Suppressor macrophage treated with lipopolysaccharide for 4 hours (primary cell): Measurements from ENCODE around the gene CNBP.
A peak's percentile ranks its signal among the peaks of the same experiment; 100 is the strongest.

Experiments
- DNase-seq: peaks from one replicate; pipeline ENCODE4 v3.0.0-alpha.2; 2020

Gene CNBP

DNA sequence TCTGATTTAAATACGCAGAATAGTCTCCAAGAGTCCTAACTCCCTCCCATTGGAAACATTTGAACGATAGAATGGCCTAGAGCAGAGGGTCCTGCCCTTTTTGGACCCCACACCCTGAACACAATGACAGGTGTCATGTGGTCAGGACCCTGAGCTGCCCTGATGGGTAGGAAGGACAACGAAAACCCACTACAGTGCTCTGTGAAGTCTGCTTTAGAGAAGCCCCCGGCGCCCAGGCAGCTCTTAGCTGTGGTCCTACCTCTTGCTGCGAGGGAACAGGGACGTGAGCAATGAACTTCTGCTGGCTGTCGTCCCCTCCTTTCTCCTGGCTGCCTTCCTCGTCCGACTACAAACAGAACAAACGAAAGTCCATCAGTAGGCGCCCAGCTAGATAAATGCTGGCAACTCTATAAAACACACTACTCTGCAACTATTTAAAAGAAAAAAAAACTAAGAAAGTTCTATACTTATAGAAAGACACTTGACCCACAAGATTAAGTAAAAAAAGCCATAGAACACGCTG, 53.3 kb downstream of the CNBP start:
- no peak for DNase-seq

DNA sequence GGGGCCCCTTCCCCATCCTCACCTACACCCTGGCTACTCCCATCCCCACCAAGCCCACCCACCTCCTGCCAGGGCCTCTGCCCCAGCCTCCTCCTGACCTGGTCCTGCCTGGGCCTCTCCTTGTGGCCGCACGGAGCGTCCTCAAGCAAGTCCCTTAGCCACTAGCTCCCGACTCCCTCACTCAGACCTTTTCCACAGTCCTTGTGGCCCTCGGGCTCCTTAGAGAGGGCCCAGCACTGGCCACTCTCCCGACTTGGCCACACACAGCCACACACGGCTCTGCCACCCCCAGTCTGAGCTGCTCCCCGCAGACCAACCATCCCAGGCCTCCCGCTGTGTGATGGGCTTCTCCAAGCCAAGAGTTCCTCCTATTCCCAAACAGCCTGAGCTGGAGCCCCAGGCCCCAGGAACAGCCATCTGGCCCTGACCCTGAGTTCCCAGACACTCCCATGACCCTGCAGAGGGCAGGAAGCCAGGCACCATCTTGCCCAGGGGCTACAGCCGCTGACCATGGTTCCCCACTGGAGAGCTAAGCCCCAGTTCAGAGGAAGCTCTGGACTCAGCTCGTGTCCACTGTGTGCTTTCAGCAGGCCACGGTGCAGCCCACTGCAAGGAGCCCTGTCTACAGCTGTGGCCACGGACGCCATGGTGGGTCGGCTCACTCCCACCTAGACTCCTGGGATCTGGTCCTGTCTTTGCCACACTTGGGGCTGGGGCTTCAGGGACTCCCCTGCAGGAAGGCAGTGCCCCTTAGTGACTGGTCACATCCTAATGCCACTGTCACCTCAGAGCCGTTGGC, 55.1 kb downstream of the CNBP start:
- DNase-seq: no peak

DNA sequence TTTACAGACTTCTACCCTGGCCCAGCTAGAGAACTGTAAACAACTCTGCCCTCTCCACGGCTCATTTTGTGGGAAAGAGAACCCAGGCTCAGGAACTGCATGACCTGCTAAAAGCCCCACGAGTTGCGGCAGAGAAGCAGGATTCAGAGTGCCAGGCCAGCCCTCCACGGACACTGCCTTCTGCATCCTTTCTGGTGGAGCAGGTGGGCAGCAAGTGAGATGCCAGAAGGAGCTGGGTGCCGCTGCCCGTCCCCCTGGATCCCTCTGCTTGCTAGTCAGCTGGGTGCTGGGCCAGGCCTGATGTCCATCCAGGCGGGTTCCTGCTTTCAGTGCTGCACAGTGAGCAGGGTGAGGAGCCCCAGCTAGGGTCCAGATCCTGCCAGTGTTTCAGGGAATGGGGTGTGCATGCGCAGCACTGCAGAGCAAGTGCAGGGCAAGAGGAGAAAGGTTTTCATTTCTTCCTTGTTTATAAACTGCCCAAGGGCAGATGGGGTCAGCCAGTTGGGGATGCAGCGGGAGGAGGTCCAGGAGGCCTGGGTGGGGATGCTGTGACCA, 56.9 kb downstream of the CNBP start:
- no peak for DNase-seq

DNA sequence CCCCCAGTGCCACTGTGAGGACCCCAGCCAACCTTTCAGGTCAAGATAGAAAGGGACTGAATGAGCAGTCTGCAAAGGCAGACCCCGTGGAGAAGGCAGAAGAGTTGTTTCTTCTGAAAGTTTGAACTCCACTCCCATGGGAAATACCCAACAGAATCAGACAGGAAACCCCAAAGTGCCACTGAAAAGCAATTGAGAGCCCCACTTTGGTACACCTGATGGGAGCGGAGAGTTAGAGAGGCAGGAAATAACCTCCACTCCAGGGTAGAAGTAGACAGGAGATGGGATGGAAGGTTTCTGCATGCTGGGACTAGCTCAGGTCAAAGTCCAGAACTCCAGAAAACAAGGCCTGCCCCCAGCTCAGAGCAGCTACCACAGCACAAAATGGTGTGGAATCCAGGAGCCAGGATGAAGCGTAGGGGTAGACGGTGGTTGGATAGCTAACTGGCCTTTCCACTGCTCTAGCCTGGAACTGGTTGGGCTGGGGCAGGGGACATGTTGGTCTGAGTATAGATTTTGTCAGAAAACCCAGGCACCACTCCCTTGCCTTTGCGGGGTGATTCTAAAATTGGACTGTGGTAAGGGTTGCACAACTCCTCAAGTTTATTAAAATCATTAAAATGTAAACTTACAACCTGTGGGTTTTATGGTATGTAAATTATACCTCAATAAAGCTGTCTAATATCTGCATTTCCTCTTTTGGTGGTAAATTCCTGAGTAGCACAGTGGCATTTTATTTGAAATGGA, 60.2 kb downstream of the CNBP start:
- DNase-seq: no peak

DNA sequence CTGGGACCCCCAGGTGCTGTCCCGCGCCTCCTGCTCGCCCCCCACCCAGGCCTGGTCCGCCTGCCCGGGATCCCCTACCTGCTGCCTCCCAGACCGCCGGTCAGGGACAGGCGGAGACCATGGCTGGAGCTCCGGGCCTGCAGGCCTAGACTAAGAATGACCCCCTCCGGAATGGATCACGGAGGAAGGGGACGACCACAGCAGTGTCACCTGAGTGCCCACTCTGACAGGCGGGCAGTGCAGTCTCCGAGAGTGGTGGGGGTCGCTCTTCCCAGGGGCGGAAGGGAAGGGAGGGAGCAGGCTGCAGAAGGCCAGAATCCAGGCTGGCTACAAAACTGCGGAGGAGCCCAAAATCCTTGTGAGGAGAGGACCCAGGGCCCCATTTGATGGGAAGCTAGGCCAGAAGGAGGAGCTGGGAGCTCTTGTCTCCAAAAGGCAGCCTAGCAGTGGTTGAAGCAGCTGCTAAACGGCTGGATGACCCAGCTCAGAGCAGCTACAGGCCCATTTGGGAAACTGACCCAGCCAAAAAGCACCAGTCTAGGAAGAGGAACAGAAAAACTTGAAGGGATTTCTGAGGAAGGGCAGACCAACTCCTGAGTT, 61.2 kb downstream of the CNBP start:
- peak; percentile 24 for DNase-seq

DNA sequence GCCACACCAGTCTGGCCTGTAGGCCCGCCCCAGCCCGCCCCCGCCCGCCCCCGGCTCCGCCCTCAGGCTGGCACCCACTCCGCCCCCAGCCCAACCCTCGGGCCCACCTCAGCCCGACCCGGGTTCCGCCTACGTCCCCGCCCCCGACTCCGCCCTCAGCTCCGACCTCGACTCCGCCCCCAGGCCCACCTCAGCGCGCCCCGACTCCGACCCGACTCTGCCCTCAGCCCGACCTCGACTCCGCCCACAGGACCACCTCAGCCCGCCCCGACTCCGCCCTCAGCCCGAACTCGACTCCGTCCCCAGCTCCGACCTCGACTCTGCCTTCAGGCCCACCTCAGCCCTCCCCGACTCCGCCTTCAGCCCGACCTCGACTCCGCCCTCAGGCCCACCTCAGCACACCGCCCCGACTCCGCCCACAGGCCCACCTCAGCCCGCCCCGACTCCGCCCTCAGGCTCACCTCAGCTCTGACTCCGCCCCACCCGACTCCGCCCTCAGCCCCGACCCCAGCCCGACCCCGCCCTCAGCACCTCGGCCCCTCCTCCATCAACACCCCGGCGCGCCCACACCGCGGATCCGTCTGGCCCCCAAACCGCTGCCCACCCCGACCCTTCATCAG, 61.8 kb downstream of the CNBP start, which contains the start of gene RAB43:
TSS of gene RAB43 (minus strand) at position 13 of the 620 bp plus-strand sequence. CDS start 315 bp downstream, outside the sequence.
- DNase-seq: peak; percentile 68

DNA sequence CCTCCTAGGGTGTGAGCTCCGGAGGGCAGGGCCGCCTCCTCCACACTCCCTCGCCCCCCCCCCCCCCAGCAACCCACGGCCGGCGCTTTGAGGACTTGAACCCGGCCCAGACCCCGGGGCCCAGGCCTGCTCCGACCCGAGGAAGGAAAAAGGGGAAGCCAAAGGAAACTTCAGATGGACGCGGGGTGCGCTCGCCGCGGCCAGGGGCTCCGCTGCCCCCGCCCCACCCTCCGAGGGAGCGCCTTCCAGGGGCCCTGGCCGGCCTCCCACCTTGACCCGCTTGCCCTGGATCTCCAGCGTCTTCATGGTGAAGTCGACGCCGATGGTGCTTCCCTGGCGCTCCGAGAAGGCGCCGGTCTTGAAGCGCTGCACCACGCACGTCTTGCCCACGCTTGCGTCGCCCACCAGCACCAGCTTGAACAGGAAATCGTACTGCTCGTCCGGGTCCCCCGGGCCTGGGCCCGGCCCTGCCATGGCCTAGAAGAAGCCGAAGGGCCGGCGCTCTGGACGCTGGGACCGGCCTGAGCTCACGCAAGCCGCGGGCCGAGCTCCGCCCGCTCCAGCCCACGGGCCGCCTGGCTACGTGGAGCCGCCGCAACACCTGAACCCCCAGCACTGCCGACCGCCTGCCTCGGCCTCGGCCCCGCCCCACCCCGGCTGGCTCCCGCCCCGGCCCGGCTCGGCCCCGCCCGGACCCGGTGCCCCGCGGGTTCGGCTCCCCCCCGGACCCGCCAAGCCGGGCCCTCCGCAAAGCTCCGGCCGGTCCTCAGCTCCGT, 62.5 kb downstream of the CNBP start:
- peak; percentile 46 for DNase-seq

DNA sequence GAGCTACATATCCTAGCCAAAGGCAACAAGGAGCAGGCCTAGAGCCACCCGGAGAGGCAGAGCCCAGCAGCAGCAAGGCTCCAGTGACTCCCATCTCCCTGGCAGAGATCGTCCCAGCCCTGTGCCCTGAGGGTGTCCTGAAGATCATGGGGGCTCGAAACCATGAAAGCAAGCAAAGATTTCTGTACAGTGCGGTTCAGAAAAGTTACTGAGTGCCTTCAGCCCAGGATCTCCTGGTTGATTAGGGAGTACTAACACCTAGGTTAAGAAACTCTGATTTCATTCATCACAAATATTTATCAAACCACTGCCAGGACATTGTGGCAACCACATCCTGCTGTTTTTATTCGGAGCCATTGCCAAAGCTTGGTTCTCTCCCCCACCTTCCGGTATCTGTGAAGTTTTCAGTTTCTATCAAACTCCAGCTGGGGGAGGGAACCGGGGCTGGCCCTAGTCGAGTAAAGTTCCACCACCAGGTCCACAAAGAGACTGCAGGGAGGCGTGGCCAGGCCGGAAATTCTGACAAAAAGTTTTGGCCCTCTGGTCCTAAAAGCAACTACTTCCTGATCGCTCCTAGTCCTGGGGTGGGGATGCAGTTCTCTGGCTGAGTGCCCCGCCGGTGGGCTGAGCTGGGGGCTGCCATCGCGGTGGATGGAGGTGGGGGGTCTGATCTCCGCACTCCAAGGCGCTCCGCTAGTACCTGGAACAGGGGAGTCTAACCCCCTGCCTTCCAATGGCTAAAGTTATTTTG, 63.3 kb downstream of the CNBP start:
- DNase-seq: peak; percentile 97

DNA sequence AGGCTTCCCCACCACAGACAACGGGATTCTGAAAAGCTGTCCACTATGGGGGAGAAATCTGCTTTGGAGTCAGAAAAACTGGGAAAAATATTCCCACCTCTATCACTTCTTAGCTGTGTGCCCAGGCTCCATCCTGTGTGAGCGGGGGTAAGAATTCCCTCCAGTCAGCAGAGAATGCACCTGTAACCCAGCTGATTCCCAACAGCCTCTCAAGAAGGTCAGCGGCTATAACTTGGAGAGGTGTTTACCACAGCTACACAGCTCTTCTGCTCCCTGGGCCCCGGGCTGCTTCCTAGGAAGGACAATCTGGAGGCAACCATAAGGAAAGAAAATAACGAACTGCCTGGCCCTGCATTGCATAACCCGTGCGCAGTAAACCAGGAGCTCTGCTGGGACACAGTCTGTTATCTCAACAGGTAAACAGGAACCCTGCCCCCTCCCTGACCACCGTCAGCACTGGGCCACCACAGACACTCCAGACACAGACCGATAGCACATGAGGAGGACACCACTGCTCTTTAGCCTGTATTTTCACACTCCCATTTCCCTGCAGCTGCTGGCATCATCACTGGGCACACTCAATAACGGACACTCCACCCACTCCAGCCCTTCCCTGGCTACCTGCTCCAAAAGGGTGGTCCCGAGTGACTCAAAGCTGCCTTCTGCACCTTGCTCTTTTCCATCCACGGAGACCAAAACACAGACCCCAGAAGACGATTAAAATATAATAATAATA, 64.2 kb downstream of the CNBP start:
- DNase-seq: no peak

DNA sequence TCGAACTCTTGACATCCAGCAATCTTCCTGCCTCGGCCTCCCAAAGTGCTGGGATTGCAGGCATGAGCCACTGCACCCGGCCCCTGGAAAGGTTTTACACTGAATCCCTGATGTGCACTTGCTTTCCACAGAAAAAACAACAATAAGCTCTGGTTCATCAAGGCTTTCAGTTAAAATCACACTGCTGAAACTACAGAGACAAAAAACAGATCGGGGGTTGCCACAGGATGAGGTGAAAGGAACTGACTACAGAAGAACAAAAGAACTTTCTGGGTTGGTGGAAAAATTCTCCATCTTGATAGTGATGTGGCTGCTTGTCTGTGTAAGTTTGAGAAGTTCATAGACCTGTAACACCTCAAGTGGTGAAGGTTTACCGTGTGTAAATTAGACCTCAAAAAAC, 65.0 kb downstream of the CNBP start:
- DNase-seq: no peak
